K562 (cell line): Measurements from ENCODE around the gene PCSK6. TPM values are rescaled to one million over a fixed set of nuclear protein-coding genes. Genes with fewer than 3 reads are reported as not detected.

Experiments used
- BRCA1 ChIP-seq, 2 experiments: fragments of 450-650 bp in 1 of 2; sonication (generic) in 1 of 2; formaldehyde crosslinking in 1 of 2; IDR thresholded peaks; 2 replicates each; pipeline versions ENCODE4 v1.5.0 to v1.6.1; 2017 to 2020; ENCODE audit warnings: mild to moderate bottlenecking in 1 of 2, missing genetic modification reagents in 1 of 2
- CEBPB ChIP-seq: fragments of 450-650 bp; IDR thresholded peaks from 2 replicates; pipeline ENCODE4 v1.6.1; 2016; ENCODE audit warnings: missing genetic modification characterization, missing compliant biosample characterization
- ESRRB ChIP-seq: fragments of 250-450 bp; sonication (Bioruptor Pico); IDR thresholded peaks from 2 replicates; pipeline ENCODE4 v1.5.0; 2020; ENCODE audit warnings: mild to moderate bottlenecking, moderate library complexity, borderline replicate concordance
- HSF4 ChIP-seq: fragments of 250-450 bp; sonication (Bioruptor Pico); IDR thresholded peaks from 2 replicates; pipeline ENCODE4 v2.1.2; 2022; ENCODE audit warnings: mild to moderate bottlenecking, moderate library complexity, borderline replicate concordance
- NFIC ChIP-seq: fragments of 450-650 bp; IDR thresholded peaks from 2 replicates; pipeline ENCODE4 v1.6.1; 2017; ENCODE audit warnings: mild to moderate bottlenecking, inconsistent platforms
- RBBP5 ChIP-seq: fragments of 200-600 bp; sonication (generic); IDR thresholded peaks from 2 replicates; pipeline ENCODE4 v1.6.1; 2012; ENCODE audit warnings: borderline replicate concordance, mild to moderate bottlenecking, low read length, control low read depth, inconsistent platforms; ENCODE audit not compliant: insufficient read depth, poor library complexity, severe bottlenecking
- SMARCB1 ChIP-seq: IDR thresholded peaks from 2 replicates; pipeline ENCODE4 v1.6.1; 2011; ENCODE audit warnings: improper control_type of control experiment, low read depth; ENCODE audit not compliant: insufficient read length
- SNAPC5 ChIP-seq: fragments of 250-450 bp; sonication (Bioruptor Pico); IDR thresholded peaks from 2 replicates; pipeline ENCODE4 v1.8.0; 2021; ENCODE audit warnings: moderate library complexity, mild to moderate bottlenecking, inconsistent platforms
- SP2 ChIP-seq: IDR thresholded peaks from 2 replicates; pipeline ENCODE4 v1.6.1; 2011; ENCODE audit warnings: mild to moderate bottlenecking, low read depth, low read length, moderate library complexity; ENCODE audit not compliant: poor library complexity, severe bottlenecking; ENCODE audit errors: extremely low read depth
- STAT5B ChIP-seq: fragments of 250-450 bp; sonication (Bioruptor Pico); IDR thresholded peaks from 2 replicates; pipeline ENCODE4 v1.8.0; 2021; ENCODE audit warnings: mild to moderate bottlenecking, inconsistent platforms
- ZNF280B ChIP-seq: fragments of 250-450 bp; sonication (Bioruptor Pico); IDR thresholded peaks from 2 replicates; pipeline ENCODE4 v1.5.1; 2021; ENCODE audit warnings: mild to moderate bottlenecking
- polyA plus RNA-seq, 8 experiments: library from polyadenylated mRNA; depleted of rRNA in 4 of 8; stranded (reverse) in 5 of 8; unstranded in 3 of 8; fragments of >200 nt; fragmentation: Nextera tagmentation in 2 of 8; fragmentation: Illumina TruSeq in 1 of 8; extraction: Ambion mirVana in 2 of 8; extraction: Trizol in 1 of 8; gene quantifications; 2 replicates each; pipeline versions ENCODE4 v1.2.1 to v1.2.3, GENCODE V29; 2011 to 2014; ENCODE audit warnings: inconsistent platforms in 1 of 8, missing spikeins in 1 of 8
- total RNA-seq, 7 experiments: library from RNA; depleted of rRNA in 6 of 7; stranded (reverse); fragments of >200 nt in 6 of 7; fragmentation: Illumina TruSeq in 2 of 7; extraction: Trizol in 2 of 7; gene quantifications; 2 replicates each; pipeline versions ENCODE4 v1.2.1 to v1.2.3, GENCODE V29; 2011 to 2021; ENCODE audit warnings: low replicate concordance in 1 of 7
- TF ChIP-seq, protein P1 (sequence below): IDR thresholded peaks from 2 replicates; pipeline ENCODE4 v1.6.1; 2011; ENCODE audit warnings: borderline replicate concordance, low read depth, mild to moderate bottlenecking, moderate library complexity, low read length; ENCODE audit not compliant: insufficient read depth, poor library complexity, severe bottlenecking

Gene PCSK6
- total and polyA plus RNA-seq, 9 of the 15 experiments (the other 6 are each of a cell fraction or from before 2014, with no cell fraction given) = 2.2 to 32.6 (median 14.5) TPM

DNA sequence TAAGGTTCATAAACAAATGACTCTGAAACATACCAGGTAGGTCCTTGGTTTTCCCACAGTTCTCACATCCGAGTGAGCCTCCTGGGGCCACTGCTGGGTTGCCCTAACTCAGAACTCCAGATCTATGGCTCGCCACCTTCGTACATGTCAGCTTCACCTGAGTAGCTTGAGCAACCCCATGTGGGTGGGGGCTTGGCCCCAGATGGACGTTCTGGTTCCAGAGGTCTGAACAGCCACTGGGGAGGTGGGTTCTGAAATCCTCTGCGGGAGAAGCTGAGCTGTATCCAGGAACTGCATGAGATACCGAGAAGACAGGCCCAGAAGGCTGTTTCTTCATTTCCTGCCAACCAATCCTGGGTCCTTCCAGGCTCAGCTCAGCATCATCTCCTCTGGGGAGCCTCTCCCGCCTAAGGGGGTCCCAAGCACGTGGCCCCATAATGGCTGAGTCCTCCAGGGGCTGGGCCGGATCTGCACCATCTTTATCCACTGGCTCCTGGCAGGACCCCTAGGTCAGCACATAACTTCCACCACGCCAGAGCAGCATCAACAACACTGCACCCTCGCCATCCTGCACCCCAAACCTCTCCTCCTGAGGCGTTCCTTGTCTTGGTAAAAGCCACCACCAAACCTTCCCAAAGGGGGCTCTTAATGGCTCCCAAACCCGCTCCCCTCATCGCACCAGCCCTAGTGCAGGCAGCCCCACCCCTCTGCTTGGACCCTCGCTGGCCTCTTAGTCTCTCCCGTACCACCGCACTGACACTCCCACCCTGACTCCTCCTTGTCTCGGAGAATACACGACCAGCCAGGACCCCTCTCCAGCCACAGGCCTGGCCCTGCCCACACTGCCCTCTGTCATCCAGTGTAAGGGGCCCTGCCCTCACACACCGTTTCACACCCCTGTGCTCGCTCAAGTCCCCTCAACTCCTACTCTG is 39.8 kb downstream of the PCSK6 start (continued):
- no peak for TF ChIP-seq SNAPC5 (CRISPR knock-in tag)
- TF ChIP-seq CEBPB (tag) = no peak
- no peak for TF ChIP-seq ESRRB (CRISPR knock-in tag)
- TF ChIP-seq, protein P1, sequence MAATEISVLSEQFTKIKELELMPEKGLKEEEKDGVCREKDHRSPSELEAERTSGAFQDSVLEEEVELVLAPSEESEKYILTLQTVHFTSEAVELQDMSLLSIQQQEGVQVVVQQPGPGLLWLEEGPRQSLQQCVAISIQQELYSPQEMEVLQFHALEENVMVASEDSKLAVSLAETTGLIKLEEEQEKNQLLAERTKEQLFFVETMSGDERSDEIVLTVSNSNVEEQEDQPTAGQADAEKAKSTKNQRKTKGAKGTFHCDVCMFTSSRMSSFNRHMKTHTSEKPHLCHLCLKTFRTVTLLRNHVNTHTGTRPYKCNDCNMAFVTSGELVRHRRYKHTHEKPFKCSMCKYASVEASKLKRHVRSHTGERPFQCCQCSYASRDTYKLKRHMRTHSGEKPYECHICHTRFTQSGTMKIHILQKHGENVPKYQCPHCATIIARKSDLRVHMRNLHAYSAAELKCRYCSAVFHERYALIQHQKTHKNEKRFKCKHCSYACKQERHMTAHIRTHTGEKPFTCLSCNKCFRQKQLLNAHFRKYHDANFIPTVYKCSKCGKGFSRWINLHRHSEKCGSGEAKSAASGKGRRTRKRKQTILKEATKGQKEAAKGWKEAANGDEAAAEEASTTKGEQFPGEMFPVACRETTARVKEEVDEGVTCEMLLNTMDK = no peak
- no peak for TF ChIP-seq STAT5B (CRISPR knock-in tag)
- no peak for TF ChIP-seq SP2
- TF ChIP-seq HSF4 (CRISPR knock-in tag) = no peak
- TF ChIP-seq NFIC = no peak
- TF ChIP-seq BRCA1 (IDR thresholded peaks at IDR 0.05) = no peak
- no peak for TF ChIP-seq BRCA1 (CRISPR knock-in tag; IDR thresholded peaks at IDR 0.05)
- TF ChIP-seq SMARCB1 = no peak
- TF ChIP-seq ZNF280B (CRISPR knock-in tag) = no peak
- TF ChIP-seq RBBP5 = no peak
